GM12873 (cell line): ENCODE data around the gene TBXT.

Experiments used
- CTCF ChIP-seq: IDR thresholded peaks from 2 replicates; pipeline ENCODE4 v1.5.1; 2012; ENCODE audit warnings: low read depth, mild to moderate bottlenecking, moderate library complexity, low read length, control low read depth; ENCODE audit not compliant: insufficient read depth; ENCODE audit errors: missing control alignments

The TBXT gene

DNA sequence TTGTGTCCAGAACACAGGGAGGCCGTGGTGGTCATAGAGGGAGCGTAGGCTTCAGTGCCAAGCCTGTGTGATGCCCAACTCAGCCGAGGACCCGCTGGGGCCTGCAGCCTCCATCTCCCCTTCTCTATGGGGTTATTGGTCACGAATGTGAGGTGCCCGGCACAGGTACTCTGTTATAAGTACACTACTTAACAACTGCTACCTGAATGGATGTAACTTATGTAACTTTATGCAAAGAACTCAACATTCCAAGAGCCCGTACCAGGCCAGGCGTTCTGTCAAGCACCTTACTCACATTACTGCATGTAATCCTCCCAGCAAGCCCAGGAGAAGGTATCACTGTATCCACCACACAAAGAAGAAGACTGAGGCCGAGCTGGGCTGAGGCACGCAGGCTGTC, 24.5 kb upstream of the TBXT start:
- TF ChIP-seq CTCF: no peak

DNA sequence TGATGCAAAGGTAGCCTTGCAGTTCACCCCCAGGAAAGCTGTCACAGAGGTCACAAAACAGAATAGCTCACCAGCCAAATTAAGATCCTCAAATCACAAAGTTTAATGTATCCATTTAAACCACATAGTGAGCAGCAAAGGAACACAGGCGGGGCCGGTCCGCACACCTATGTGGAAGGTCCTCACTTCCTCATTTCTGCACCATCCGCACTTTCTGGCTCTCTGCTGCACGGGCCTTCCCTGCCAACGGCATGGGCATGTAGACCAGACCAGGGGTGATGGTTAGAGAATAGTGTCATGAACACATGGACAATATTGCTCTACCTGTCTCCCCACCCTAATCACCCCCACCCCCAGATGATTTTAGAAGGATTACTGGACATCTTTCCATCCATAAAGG, 12.1 kb upstream of the TBXT start:
- no peak for TF ChIP-seq CTCF

GRCh38 chr6:166176106-166176505, 8.5 kb upstream of the TBXT start:
- no peak for TF ChIP-seq CTCF

DNA sequence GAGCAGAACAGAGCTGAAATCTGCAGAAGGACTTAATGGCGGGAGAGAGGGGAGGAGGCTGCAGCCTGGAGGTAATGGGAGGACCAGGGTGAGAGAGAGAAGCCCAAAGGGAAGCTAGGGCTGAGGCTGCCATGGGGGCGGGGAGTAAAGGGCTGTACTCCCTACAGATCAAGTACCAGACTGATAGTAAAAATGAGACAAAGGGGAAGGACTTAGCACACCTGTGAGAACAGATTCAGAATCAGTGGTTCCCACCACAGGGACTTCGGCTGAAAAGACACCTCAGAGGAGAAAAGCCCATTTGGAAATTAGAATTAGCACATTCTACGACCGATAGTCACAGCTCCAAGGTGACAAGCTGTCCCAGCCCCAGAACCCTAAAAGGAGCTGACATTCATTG, 6.4 kb upstream of the TBXT start:
- no peak for TF ChIP-seq CTCF

DNA sequence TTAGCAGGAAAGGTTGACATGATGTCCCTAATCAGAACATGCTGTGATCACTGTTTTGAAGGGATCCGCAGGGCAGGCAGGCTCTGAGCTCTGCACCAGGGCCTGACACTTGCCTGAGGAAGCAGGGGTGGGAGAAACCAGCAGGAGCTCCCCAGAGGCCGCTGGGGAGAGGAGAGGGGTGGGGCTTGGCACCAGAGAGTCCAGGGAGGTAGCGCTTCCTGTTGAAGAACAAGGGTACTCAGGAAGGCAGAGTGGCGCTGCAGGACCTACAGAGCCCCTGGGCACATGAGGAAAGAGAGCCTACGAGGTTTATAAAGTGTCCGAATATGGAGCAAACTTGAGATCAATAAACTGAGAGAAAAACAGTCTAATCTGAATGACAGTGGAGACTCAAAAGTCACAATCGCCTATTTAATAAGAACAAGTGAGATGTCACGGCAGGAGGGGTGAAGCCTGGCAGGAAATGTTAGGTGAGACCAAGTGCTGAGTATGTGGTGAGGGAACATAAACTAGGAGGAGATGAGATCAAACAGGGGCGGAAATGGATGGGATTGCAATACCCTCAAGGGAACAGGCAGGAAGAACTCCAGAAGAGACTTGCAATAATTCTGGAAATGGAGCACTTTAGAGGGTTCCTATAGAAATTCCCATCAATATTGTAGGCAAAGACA, 5.8 kb upstream of the TBXT start:
- no peak for TF ChIP-seq CTCF

GRCh38 chr6:166172546-166172945, 4.9 kb upstream of the TBXT start:
- no peak for TF ChIP-seq CTCF

DNA sequence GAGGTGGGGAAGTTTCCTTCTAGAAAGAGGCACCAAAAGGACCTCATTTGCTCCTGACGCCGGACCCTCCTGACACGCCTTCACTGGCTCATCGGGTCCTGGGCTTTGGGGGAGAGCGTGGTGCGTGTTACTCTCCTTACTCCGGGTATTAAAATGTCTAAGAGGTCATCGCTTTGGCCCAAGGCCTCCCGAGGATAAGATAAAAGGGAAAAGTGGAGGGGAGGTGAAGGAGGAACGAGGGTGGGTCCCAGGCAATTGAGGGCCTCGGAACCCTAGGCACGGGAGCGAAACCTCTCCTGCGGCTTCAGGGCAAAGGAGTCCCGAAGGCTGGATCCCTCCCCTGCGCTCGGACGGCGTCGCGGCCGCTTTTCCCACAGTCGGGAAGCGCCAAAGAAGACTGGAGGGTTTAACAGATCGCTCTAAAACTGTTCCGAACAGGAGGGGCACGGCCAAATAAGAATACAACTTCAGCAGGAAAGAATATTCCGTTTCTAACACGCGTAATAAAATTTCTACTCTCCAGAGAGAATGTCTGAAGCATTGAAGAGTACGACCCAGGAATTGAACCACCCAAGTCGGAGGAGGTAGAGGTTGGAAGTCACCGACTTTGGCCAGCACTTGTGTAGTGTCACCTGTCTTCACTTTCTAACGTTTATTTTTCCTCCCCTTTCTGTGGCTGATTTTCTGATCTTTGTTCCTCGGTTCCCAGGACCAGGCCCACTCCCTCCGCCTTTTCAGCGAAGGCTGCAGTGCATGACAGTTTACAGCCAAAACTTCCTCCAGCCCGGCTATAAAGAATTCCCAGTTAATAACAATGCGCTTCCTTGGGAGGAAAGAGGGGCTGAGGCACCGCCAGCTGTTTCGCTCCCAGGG, 2.1 kb upstream of the TBXT start:
- TF ChIP-seq CTCF: no peak
